K562 treated with DMSO at 1 percent for 48 hours (cell line): ENCODE data around the gene SFXN4. TPM values are rescaled to one million over a fixed set of nuclear protein-coding genes. Genes with fewer than 3 reads are reported as not detected.

Experiments
- total RNA-seq: library from RNA; unstranded; fragments of 300-600 nt; gene quantifications from 2 replicates; pipeline ENCODE4 v1.2.3, GENCODE V29; 2022; ENCODE audit warnings: low replicate concordance; ENCODE audit errors: extremely low read depth

Gene SFXN4, protein sequence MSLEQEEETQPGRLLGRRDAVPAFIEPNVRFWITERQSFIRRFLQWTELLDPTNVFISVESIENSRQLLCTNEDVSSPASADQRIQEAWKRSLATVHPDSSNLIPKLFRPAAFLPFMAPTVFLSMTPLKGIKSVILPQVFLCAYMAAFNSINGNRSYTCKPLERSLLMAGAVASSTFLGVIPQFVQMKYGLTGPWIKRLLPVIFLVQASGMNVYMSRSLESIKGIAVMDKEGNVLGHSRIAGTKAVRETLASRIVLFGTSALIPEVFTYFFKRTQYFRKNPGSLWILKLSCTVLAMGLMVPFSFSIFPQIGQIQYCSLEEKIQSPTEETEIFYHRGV
- total RNA-seq: not detected in 2 replicates

DNA sequence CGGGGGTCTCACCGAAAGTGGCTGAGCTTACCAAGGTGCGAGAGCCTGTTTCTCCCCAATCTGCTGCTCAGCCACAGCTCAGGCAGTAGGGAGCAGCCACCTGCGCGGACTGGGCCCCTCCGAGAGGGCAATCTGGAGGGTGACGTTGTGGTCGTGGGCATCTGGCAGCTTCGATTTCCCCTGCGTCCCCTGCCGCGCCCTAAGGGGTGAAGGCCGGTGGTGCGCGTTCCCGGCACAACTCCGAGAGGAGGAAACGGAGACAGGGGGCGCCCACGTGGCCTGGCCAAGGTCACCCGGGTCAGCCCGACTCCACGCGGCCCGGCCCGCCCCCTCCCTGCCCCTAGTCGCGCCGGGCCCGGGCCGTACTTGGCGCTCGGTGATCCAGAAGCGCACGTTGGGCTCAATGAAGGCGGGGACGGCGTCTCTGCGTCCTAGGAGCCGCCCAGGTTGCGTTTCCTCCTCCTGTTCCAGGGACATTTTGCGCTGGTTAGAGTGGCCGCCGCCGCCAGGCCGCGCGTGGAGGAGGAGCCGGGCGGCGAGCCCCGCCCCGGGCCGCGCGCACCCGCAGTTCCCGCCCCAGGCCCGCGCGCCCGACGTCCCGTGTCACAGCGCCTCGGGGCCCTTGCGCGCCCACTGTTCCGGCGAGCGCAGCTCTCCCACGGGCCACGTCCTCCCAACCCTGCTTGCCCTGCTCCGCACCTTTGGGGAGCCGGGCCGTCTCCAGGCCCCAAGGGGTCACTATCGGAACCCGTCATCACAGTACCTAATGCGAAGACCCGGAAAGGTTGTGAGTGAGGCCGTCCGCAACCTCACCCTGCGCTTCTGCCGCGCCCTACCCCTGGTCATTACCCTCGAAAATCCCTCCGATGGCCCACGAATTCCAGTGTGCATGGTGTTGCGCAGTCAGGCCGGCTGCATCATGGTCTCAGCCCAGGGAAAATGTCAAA, at the start of gene SFXN4:
TSS of gene SFXN4 (minus strand) at position 544 of the 947 bp plus-strand sequence. CDS start at position 477, 67 bp downstream.

DNA sequence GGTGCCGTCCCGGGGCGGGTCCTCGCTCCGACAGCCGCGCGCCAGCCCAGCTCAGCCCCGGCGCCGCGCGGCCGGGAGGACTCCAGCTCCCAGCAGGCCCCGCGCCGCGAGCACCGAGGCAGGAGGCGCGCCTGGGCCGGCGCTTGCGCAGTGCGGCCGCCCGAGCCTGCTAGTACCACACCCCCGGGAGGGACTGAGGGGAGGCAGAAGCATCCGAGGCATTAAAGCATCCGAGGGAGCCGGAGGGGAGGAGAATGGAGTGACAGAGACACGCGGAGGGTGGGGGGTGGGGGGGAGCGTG, 41.8 kb upstream of the SFXN4 start, which contains the start of gene GRK5:
TSS of gene GRK5 (plus strand) at position 206 of the 301 bp plus-strand sequence. CDS start 347 bp downstream, outside the sequence.

DNA sequence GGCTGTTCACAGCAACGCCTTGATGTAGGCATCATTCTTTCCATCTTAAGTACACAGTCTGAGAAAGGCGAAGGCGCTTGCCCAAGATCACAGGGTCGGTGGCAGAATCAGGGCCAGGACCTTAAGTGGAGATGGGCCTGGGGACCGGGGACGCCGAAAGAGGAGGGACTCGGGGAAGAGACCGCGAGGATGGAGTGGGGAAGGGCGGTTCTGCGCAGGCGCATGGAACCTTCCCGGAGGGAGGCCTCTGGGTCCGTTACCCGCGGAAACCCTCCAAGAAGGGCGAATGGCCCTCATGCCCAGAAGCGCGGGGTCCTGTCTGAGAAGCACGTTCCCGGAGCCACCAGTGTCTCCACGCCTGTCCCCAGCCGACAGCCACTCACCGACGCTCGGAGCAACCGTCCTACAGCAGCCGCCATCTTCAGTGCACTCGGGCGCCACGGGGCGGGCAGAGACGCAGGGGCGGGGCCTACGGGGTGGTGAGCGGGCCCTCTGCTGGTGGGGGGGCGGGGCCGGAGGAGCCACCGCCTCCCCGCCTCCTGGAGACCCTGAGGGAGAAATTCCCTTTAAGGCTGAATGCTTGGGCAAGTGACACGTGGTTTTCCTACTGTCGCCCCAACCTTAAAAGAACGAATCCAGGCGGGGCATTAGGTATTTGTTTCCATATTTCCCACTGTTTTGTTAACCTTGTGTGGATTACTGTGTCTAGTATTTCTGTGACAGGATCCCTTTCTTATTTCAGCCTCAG, 13.0 kb upstream of the SFXN4 start, which contains the start of gene PRDX3:
TSS of gene PRDX3 (minus strand) at position 441 of the 748 bp plus-strand sequence. CDS start at position 419, 22 bp downstream.

DNA sequence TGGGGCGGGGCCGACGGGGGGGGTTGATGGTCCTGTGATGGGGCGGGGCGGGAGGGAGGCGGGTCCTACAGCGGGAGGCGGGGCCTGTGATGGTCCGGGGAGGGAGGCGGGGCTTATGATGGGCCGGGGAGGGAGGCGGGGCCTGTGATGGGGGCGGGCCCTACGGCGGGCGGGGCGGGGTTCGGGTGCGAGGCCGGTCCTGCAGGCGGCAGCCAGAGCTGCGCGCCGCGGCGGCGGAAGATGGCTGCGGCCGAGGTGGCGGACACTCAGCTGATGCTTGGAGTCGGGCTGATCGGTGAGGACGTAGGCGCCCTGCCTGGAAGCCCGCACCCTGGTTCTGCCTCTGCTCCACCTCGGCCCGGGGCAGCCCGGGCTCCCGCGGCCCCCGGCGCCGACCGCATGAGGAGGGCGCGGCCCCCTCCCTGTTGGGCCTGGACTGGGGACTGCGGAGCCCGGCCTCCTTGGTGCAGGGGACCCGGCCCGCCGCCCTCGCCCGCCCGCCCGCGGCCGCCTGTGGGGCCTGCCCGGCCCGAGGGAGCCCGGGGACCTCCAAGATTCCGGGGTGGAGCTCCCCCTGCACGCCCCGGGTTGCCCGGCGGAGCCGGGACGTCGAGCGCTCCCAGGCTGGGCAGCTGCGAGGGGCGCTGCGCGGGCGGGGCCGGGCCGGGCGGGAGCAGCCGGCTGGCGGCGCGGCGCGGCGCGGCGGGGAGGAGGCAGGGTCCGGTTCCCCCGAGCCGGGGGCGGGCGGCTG, 61.4 kb downstream of the SFXN4 start, which contains the start of gene DENND10:
TSS of gene DENND10 (plus strand) at position 211 of the 751 bp plus-strand sequence. CDS start at position 241, 30 bp downstream.

Other genes starting within 250 kb of the SFXN4 start
- not detected in 2 replicates for gene NANOS1, start 136.0 kb downstream of the SFXN4 start, total RNA-seq
- gene EIF3A, start 84.9 kb downstream of the SFXN4 start, total RNA-seq: 133 TPM in 1 of 2 replicates, not detected in the other
- not detected in 2 replicates for gene DENND10, start 61.6 kb downstream of the SFXN4 start, total RNA-seq
- gene PRDX3, start 13.1 kb upstream of the SFXN4 start, total RNA-seq: not detected in 2 replicates
- not detected in 2 replicates for gene GRK5, start 41.9 kb upstream of the SFXN4 start, total RNA-seq